Upper lobe of left lung (tissue), 4 donors: ENCODE data around the gene EPB41L3.

Source experiments
- EP300 ChIP-seq, 4 donors: sonication (generic); formaldehyde crosslinking; IDR thresholded peaks; one replicate each; pipeline ENCODE4 v1.5.1; 2017; ENCODE audit warnings: antibody characterized with exemption in 4 of 4, control low read depth in 2 of 4
- POLR2A ChIP-seq, 4 donors: fragments of 450-650 bp; IDR thresholded peaks; one replicate each; pipeline ENCODE4 v1.5.1; 2016 to 2017; ENCODE audit warnings: antibody characterized with exemption in 4 of 4, mild to moderate bottlenecking in 2 of 4
- TF ChIP-seq, protein P1 (sequence below), 6 experiments: fragments of 450-650 bp in 4 of 6; fragments of 200-600 bp in 2 of 6; sonication (generic) in 2 of 6; IDR thresholded peaks; one replicate each; pipeline ENCODE4 v1.5.1; 2016 to 2019; ENCODE audit warnings: antibody characterized with exemption in 6 of 6

DNA sequence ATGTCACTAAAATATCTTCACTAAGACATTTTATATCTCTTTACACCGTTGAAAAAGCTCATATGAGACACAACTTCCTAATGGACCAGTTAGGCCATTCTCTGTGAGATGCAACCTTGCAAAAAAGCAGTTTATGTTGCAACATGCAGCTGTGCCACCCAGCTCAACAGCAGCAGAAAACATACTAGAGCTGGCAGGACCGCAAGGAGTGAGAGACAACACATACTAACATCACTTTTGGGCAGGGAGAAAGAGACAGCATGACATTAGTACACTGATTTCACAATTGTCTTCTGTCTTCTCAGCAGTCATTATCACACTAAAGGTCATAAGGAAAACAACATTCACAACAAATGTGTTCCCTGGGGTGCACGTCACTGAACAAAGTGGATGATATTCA is 122.9 kb downstream of the EPB41L3 start:
- TF ChIP-seq, protein P1, sequence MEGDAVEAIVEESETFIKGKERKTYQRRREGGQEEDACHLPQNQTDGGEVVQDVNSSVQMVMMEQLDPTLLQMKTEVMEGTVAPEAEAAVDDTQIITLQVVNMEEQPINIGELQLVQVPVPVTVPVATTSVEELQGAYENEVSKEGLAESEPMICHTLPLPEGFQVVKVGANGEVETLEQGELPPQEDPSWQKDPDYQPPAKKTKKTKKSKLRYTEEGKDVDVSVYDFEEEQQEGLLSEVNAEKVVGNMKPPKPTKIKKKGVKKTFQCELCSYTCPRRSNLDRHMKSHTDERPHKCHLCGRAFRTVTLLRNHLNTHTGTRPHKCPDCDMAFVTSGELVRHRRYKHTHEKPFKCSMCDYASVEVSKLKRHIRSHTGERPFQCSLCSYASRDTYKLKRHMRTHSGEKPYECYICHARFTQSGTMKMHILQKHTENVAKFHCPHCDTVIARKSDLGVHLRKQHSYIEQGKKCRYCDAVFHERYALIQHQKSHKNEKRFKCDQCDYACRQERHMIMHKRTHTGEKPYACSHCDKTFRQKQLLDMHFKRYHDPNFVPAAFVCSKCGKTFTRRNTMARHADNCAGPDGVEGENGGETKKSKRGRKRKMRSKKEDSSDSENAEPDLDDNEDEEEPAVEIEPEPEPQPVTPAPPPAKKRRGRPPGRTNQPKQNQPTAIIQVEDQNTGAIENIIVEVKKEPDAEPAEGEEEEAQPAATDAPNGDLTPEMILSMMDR (IDR thresholded peaks at IDR 0.05): no peak
- TF ChIP-seq POLR2A (IDR thresholded peaks at IDR 0.05) (no peak), EP300 (IDR thresholded peaks at IDR 0.05) (no peak)
